ENCODE measurements around the gene F7.
A peak's percentile ranks its signal among the peaks of the same experiment; 100 is the strongest.

F7 gene

DNA sequence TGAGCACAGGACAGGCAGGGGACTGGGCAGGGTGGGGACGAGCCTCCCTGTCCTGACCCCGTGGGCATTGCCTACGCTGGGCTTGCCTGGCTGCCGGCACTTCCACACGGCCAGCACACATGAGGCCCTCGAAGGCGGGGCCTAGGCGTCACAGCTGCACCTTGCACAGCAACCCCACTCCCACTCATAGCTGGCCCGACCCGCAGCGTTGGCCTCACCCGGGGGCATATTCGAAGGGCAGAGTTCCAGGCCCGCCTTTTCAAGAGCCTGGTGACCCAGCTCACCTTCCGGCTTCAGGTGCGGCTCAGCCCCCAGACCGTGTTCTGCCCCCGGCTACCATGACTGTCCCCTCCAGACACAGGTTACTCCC lies 36.0 kb downstream of the F7 start:
- DNase-seq = no peak

DNA sequence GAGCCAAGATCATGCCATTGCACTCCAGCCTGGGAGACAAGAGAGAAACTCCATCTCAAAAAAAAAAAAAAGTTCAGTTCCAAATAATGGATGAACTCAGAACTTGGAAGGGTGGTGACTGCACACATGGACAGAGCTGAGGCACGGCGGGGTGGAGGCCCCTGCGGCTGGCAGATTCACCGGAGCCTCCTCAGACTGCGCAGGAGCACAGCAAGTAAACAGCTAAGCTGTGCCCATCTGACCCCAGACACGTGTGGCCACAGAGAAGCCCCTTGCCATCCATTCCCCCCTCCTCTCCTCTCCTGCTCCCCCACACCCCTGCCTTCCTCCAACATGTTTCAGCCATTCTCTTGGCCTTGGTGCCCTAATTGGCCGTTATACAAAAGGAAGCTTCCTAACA lies 37.3 kb downstream of the F7 start:
- DNase-seq = no peak

DNA sequence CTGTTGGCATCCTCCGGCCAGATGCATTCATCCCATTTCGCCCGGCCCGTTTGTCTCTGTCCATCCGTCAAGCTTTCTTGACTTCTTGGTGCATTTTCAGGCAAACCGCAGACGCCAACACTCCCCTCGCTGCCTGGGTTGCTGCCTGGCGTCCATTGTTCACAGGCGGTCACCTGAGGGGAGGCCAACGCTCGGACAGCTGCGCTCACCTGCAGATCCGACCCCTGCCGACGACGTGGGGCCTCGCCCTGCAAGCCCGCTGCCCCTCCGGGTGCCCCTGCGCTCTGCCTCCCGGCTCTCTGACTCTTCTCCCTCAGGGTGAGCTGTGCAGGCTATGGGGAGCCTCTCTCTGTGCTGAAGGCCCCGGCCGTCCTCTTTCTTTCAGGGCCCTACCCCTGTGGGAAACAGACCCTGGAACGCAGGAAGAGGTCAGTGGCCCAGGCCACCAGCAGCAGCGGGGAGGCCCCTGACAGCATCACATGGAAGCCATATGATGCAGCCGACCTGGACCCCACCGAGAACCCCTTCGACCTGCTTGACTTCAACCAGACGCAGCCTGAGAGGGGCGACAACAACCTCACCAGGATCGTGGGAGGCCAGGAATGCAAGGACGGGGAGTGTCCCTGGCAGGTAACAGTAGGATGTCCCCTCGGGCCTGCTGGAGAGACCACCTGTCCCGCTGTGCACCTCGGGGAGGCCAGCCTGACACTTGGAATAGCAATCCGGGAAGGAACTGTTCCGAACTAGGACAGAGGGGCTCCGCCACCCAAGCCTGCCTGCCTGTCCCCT lies 38.1 kb downstream of the F7 start:
- DNase-seq = no peak

DNA sequence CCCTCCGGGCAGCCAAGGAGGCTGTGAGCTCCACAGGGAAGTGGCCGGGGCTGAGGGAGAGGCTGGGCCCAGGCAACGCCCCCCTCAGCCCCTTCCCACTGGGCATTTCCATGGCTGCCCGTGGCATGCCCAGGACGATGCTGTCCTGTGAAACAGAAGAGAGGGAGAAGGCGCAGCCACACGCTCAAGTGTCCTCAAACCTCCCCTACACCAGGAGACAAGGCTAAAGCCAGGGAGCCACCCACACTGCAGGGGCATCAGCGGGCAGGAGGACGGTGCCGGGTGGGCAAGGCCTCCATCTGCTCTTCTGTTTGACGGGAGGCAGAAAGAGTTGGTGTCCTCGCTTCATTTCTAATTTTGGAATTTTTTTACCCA lies 38.7 kb downstream of the F7 start:
- DNase-seq = no peak

DNA sequence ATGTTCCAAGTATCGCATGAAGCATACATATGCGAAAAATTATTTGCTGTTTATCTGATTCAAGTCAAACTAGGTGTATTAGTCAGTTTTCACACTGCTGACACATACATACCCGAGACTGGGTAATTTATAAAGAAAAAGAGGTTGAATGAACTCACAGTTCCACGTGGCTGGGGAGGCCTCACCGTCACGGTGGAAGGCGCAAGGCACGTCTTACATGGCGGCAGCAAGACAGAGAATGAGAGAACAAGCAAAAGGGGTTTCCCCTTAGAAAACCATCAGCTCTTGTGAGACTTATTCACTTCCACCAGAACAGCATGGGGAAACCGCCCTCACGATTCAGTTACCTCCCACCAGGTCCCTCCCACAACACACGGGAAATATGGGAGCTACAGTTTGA lies 39.9 kb downstream of the F7 start:
- DNase-seq = no peak

DNA sequence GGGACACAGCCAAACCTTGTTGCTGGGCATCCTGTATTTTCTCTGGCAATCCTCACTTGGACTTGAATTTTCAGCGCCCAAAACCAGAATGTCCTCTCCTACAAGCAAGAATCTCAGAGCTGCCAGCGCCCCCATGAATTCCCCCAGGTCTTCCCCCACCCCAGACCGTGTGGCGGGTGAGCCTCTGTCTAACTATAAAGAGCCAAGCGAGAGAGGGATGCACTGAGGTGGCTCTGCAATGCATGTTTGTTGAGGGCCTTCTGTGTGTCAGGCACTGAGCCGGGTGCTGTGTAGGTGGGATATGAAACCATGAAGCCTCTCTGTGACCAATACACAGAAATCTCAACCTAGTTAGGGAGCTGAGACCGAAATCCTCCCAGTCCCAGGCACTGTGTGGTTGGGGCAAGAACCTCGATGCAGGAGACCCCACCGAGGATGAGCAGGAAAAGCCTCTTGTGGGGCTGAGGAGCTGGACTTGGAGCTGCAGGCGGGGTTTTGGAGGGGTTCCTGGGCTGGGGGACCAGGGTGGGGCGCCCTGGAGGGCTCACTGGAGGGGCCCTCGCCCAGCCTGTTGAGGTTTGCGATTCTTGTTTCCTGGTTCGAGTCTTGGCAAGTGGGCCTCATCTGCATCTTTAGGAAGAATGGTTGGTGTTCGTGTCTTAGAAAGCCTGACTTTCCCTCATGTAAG lies 40.5 kb downstream of the F7 start:
- no peak for DNase-seq

DNA sequence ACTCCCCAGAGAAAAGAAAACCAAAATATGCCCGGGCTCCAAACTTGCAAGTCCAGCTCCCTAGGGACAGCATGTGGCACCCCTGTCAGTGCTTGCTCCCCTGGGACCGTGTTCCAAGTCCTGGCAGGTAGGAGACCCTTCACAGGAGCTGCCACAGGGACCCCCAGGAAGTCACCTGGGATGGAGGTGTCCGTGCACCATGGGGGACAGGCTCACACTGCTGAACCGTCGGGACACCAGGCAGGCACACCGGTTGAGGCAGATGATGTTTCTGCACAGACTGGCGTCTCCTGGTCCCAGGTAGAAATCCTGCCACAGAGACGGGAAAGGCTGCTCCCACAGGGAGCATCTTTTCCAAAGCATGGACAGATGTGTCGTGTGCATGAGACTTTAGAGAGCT lies 41.2 kb downstream of the F7 start:
- DNase-seq = no peak

DNA sequence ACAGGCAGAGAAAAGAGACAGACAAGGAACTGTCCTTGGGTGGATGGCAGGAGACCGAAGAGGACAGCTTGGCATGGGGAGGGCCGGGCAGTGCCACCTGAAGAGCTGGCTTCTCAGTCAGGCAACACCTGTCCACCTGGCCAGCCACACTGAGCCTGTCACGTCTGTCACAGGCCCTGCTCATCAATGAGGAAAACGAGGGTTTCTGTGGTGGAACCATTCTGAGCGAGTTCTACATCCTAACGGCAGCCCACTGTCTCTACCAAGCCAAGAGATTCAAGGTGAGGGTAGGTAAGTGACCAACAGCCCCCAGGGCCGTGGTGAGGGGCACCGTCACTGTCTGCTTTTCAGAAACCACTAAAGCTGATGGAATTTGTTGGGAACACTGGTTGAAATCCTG lies 41.6 kb downstream of the F7 start:
- no peak for DNase-seq

DNA sequence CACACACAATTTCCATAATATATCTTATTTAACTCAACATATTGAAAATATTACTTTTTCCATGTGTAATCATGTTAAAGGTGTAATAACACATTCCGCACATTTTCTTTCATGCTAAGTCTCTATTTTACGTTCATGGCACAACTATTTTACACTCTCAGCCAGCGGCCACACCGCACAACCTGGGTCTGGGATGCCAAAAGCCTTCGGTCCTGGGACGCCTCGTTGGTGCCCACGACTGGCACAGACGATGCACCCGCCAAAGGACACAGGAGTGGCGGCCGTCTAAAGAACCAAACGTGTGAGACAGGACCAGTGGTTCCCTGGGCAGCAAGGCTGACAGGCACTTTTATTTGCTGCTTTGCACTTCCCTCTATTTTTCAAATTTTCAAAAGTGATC lies 42.8 kb downstream of the F7 start:
- DNase-seq = no peak

DNA sequence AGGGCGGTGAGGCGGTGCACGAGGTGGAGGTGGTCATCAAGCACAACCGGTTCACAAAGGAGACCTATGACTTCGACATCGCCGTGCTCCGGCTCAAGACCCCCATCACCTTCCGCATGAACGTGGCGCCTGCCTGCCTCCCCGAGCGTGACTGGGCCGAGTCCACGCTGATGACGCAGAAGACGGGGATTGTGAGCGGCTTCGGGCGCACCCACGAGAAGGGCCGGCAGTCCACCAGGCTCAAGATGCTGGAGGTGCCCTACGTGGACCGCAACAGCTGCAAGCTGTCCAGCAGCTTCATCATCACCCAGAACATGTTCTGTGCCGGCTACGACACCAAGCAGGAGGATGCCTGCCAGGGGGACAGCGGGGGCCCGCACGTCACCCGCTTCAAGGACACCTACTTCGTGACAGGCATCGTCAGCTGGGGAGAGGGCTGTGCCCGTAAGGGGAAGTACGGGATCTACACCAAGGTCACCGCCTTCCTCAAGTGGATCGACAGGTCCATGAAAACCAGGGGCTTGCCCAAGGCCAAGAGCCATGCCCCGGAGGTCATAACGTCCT lies 43.4 kb downstream of the F7 start:
- DNase-seq = no peak

DNA sequence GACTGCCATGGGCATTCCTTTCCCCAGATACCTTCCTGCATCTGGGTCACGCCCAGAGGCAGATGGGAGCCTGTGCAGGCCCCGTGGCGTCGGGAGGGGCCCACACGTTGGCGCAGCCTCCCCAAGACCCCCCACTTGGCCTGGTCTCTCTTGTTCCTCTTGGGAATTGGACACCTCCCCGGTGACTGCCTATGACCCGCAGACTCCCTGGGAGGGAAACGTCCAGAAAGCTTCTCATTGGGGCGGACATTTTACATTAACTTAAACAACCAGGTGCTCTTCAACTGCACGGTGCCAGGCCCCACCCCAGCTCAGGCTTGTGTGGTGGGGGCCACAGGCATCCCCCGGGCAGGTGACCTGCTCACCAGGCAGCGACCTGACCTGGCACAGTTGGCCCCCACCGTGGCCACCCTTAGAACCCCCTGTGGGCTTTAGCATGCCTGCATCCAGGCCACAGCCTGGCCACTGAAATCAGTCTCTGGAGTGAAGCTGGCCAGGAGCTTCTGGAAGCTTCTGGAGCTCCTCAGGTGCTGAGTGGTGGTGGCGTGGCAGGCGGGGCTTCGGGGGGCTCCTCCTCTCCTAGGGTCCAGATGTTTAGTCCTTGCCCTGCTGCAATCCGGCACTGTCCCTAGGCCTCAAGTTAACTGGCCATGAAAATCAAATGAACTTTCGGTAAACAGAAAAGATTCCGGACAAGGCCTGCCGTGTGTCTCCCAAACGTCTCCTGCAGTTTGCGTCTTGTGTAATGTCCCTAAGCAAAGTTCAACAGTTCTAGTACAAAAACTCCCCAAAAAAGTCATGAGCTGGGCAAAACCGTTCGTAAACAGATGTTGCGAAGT lies 44.3 kb downstream of the F7 start:
- no peak for DNase-seq

DNA sequence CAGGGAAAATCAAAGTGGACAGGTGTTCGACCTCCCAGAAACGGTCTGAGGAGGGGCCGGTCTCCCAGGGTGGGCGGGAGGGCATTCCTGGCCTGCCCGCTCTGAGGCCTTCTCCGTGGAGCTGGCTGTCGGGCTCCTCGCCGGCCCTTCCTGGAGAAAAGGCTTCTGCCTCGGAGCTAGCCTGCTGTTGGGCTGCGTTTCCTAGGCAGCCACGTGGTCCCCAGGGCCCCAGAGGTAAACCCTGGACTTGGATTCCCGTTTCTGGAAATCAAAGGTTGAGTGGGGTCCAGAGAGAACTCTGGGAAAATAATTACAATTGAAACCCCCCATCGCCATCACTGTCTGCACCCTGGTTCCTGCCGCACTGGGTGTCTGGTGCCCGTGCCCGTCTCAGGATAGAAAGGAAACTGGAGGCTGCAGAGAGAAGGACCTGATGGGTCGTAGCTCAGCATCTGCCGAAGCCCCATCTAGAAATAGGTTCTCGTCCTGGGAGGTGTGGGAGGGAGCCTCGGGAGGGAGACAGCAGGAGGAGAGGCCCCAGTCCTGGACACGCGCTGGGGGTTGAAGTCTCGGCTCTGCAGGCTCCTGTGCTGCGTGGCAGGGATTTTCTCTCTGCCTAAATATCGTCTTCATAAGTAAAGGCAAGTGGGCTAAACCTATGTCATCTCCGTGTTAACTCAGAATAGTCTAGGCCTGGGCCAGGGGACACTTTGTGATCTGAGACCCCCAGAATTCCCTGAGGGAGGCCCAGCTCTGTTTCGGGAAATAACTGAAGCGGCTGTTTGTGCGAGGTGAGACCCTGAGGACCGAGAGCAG lies 45.2 kb downstream of the F7 start:
- DNase-seq = no peak

DNA sequence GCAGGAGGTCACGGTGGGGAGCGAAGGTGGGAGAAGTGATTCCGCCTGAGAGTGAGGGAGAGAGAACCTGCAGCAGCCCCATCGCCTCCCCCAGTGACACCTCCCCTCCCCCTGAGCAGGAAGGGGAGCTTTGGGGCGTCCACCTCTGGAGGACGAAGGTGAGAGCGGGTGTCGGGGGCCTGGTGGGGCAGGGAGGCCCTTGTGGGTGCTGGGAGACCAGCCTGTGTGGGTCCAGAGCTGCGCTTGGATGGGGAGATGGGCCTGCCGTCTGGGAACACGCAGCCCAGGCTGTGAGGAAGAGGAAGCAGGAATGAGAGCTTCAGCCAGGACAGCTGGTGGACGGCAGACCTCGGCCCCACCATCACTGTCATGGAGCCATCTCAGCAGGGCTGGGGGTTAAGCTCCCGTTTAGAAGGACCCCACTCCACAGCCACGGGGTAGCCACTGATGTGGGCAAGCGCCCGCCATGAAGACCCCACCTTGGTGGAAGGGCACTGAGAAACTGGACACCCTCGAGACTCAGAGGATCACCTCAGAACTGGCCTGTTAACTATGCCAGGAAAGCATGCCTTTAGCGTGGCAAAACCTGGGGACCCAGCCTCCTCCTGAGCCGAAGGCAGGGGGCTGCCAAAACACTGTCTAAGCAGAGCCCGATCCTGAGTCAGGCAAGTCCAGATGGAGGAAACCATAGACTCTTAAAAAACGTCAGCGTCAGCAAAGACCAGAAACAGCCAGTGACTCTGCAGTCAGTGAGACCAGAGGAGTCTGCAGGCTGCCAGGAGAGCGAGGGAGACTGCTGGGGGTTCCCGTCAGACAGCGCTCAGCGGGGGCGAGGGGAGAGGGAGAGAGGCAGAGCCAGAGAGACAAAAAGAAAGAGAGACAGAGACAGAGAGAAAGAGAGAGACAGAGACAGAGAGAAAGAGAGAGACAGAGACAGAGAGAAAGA lies 46.4 kb downstream of the F7 start:
- no peak for DNase-seq

DNA sequence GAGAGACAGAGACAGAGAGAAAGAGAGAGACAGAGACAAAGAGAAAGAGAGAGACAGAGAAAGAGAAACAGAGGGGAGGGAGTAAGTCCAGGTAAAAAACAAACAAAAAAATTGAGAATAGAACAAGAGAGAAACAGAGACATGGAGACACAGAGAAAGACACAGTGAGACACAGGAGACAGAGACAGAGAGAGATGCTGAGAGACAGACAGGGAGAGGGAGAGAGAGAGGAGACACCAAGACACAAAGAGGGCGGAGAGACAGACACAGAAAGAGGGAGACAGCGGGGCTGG lies 47.0 kb downstream of the F7 start:
- DNase-seq = no peak

DNA sequence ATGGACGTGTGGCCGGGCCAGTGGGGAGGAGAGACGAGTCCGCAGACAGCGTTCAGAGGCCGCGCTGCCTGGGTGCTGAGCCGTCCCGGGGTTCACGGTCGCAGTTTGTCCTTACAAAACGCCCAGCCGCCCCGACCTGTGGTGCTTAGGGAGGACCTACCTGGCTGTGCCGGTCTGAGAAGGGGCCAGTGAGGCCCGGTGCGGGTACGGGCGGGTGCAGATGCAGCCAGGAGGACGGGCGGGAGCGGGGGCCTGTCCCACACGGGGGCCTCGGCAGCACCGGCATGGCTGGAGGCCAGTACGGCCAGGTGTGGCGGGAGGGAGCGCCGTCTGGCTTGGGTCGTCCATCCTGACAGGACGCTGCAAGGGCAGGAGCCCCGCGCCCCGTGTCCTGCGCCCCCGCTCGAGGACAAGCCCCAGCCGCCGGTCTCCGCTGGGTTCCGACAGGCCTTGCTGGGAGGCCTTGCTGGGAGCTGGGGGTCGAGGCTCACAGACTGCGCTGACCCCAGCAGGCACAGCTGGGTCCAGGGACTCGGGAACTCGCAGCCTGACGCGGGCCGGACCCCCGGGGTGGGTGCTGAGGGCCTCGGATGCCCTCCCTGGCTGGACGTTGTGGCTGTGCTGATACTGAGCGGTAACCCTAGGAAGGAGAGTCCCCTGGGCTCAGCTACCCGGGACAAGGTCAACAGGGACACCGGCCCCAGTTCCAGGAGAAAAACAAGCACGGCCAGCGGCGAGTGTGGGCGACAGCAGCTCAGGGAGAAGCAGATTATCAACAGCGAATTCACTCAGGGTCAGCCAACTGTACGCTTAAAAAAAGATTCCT lies 47.6 kb downstream of the F7 start:
- no peak for DNase-seq

DNA sequence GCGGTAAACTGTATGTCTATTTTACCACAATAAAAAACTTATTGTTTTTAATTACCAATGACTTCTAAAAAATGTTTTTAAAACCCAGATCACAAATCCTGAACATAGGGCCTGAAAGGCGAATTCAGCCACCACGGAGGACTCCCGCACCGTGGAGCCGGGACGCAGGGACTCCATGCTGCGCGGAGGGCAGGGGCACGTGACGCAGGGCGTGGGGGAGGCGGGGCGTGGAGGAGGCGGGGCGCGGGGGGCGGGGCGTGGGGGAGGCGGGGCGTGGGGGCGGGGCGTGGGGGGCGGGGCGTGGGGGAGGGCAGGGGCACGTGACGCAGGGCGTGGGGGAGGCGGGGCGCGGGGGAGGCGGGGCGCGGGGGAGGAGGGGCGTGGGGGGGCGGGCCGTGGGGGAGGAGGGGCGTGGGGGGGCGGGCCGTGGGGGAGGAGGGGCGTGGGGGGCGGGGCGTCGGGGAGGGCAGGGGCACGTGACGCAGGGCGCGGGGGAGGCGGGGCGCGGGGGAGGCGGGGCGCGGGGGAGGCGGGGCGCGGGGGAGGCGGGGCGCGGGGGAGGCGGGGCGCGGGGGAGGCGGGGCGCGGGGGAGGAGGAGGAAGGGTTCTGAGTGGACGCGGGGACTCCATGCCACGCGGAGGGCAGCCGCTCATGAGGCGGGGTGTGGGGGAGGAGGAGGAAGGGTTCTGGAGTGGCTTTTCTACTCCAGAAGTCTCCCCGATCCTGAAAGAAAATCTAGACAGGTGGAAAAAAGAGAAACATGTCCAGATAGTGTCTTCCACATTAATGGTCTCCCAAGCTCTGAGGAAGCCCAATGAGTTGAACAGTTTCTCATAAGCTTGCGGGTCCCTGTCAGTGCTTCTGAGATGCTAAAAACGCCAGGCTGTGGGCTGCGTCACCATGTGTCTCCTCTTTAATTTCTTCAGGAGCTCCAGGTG lies 48.5 kb downstream of the F7 start:
- peak; percentile 66 for DNase-seq

DNA sequence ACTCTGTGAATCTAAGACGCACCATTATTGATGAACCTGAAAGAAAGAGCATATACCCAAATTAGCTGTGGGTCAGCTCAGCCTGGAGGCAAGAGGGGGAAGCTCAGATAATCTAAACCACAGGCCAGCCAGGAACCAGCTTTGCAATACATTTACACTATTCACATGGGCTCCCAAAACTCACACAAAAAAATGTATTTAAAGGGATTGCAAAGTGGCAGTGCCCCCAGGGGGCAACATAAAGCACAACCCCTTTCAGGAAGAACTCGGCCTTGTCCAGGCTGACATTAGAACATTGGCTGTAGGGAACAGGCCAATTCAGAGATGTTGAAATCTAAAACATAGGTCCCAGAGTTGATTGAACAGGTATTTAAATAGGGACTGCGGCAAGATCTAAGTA lies 49.6 kb downstream of the F7 start:
- DNase-seq = no peak

DNA sequence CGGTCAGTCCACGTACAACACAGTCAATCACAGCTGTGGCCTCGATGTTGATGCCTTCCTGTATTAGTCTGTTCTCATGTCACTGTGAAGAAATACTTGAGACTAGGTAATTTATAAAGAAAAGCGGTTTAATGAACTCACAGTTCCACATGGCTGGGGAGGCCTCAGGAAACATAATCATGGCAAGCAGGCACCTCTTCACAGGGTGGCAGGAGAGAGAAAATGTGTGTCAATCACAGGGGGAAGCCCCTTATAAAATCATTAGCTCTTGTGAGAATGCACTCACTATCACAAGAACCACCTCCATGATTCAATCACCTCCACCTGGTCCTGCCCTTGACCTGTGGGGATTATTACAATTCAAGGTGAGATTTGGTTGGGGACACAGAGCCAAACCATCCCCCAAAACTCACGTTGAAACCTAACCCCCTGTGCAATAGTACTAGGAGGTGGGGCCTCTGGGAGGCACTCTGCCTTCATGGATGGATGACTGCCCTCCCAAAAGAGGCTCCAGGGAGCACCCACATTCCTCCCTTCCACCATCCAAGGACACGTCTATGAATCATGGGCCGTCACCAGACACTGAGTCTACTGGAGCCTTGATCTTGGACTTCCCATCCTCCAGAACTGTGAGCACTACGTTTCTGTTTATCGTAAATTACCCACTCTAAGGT lies 50.5 kb downstream of the F7 start:
- no peak for DNase-seq

Measured in NCI-H2171 (cell line).